Colonic mucosa (tissue), 4 donors: Measurements from ENCODE around the gene BRD8. TPM values are rescaled to one million over a fixed set of nuclear protein-coding genes. Genes with fewer than 3 reads are reported as not detected.
A peak's percentile ranks its signal among the peaks of the same experiment; 100 is the strongest.

Source experiments
- DNase-seq: peaks from one replicate; pipeline ENCODE4 v3.0.0-alpha.2; 2020
- H3K27ac ChIP-seq: fragments of 200-600 bp; one replicate; pipeline ENCODE4 v1.8.0; 2021
- H3K27me3 ChIP-seq: fragments of 200-600 bp; one replicate; pipeline ENCODE4 v1.8.0; 2021
- H3K36me3 ChIP-seq: fragments of 200-600 bp; one replicate; pipeline ENCODE4 v1.8.0; 2021
- H3K4me1 ChIP-seq: fragments of 200-600 bp; one replicate; pipeline ENCODE4 v1.8.0; 2021; ENCODE audit warnings: mild to moderate bottlenecking
- H3K4me3 ChIP-seq: fragments of 200-600 bp; one replicate; pipeline ENCODE4 v1.8.0; 2021
- H3K9ac ChIP-seq, 2 donors: one replicate each; pipeline ENCODE4 v1.7.0; 2013; ENCODE audit warnings: control low read depth in 2 of 2, low read depth in 2 of 2, low read length in 2 of 2
- H3K9me3 ChIP-seq: fragments of 200-600 bp; one replicate; pipeline ENCODE4 v1.8.0; 2021
- CTCF ChIP-seq: fragments of 200-600 bp; IDR thresholded peaks from one replicate; pipeline ENCODE4 v1.8.0; 2022; ENCODE audit warnings: antibody characterized with exemption, mild to moderate bottlenecking
- intact Hi-C: fragments of 100-400 bp; cut with DNase I; formaldehyde crosslinking; loops from one replicate; pipeline ENCODE4 v1.14.1; 2022
- total RNA-seq, 2 donors: library from RNA; stranded (reverse); fragmentation: NEBNext Ultra II Directional in 1 of 2; extraction: Animal tissue kit (Norgen Biotek cat#: 25700) in 1 of 2; gene quantifications; one replicate each; pipeline ENCODE4 v1.2.1, GENCODE V29; 2021
- donor health status: healthy.
- donor health status: DM: no; HTN: no; CAD: no.
- donor health status: DM: no; HTN: no; CAD: no.

The BRD8 gene
- total RNA-seq, 2 donors from 2014 or later = 32.5 to 65.9 TPM

GRCh38 chr5:138179277-138179857 is 937 bp upstream of the BRD8 start:
- peak; percentile 22 for DNase-seq
- peak overlapping the region; percentile 84 for H3K27ac ChIP-seq
- intact Hi-C loops = no loop called here

DNA sequence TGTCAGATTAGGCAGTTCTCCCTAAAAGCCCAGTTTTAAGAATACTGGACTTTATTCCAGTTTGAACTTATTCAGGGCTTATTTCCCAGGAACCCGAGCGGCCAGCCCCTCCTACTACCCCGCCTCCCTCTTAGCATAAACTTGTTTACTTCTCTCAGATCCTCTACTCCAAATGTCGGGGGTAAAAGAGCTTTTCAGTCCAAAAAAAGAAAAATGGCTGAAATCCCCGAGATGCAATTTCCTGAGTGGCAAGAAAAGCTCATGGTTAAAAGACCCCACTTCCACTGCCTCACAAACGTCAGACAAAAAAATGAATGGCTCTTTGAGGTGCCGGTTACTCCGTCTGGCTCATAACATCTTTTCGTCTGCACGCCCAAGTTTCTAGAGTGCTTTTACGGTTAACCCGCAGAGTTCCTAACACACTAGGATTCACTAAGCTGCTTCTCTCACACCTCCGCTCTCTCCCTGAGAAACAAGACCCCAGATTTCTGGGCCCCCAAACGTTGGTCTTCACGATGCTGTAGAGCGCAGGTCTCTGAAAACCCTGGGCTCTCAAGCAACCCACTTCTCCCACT is 402 bp downstream of the BRD8 start:
- Histone ChIP-seq H3K27ac (peak overlapping the region; percentile 84), H3K27me3 (no peaks in the 10 kb centered on the region), H3K4me3 (peak overlapping the region; percentile 91), H3K9ac (peak overlapping the region; percentile 60 to 93), H3K36me3 (no peaks in the 10 kb centered on the region), H3K4me1 (peaks cover 8% of the 10 kb centered on the region), H3K9me3 (no peaks in the 10 kb centered on the region)
- intact Hi-C loops = no loop called here
- no peak for TF ChIP-seq CTCF
- DNase-seq = peak; percentile 74

More at GRCh38 chr5:138179277-138179857, 937 bp upstream of the BRD8 start:
- Histone ChIP-seq H3K36me3 (no peaks in the 10 kb centered on the region), H3K27me3 (no peaks in the 10 kb centered on the region), H3K4me1 (peaks cover 8% of the 10 kb centered on the region), H3K4me3 (peak overlapping the region; percentile 91), H3K9me3 (no peaks in the 10 kb centered on the region), H3K9ac (peak overlapping the region in 1 of 2 donors; percentile 93)
- no peak for TF ChIP-seq CTCF

DNA sequence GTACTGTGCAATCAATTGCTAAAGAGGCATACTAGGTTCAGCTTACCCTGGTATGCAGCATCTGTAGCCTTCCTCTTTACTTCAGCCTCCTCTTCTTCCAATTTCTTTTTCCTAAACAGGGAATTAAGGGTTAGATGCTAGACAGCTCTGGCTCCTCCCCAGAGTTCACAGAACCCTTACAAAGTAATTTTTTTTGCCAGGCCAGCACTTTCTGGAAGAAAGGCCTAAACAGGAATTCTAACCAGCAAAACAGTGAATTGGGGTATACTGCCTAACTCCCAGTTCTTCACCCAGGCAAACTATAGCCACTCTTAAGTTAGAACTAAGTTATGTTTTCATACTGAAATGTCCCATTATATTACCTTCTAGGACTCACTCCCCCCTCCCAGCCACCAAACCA is 8.1 kb downstream of the BRD8 start:
- H3K36me3 ChIP-seq = peaks cover 31% of the 10 kb centered on the region

GRCh38 chr5:138169124-138169523 is 9.3 kb downstream of the BRD8 start:
- DNase-seq = no peak

More for the DNA sequence above, 8.1 kb downstream of the BRD8 start:
- DNase-seq = no peak
- H3K9ac ChIP-seq = no peak overlapping the region
- H3K4me1 ChIP-seq = no peaks in the 10 kb centered on the region
- H3K27me3 ChIP-seq = no peaks in the 10 kb centered on the region
- H3K4me3 ChIP-seq = no peak overlapping the region
- intact Hi-C loops = no loop called here
- no peak overlapping the region for H3K27ac ChIP-seq
- no peak for TF ChIP-seq CTCF
- H3K9me3 ChIP-seq = no peaks in the 10 kb centered on the region

DNA sequence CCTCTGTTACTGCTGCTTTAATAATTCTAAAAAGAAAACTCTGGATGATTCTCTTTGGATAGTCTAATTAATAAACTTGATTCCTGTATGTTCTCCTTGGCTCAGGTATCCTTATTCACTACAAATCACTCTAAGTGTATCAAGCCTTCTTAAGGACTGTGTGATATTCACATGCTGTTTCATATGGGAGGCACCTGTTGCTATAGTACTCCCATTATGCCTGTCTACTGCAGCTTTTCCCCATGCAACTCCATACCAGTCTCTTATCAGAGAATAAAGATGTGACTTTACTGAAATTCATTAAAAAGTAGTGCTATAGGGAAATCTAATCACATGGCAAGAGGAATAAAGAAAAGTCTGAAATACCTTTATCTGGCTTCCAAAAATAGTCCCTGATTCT is 14.7 kb downstream of the BRD8 start:
- no peaks in the 10 kb centered on the region for H3K9me3 ChIP-seq
- H3K4me1 ChIP-seq = no peaks in the 10 kb centered on the region
- no peak overlapping the region for H3K9ac ChIP-seq
- H3K4me3 ChIP-seq = no peak overlapping the region
- TF ChIP-seq CTCF = no peak
- peaks cover 39% of the 10 kb centered on the region for H3K36me3 ChIP-seq
- H3K27ac ChIP-seq = no peak overlapping the region
- no peak for DNase-seq
- intact Hi-C loops = no loop called here
- H3K27me3 ChIP-seq = no peaks in the 10 kb centered on the region

More at GRCh38 chr5:138169124-138169523, 9.3 kb downstream of the BRD8 start:
- no peaks in the 10 kb centered on the region for H3K4me1 ChIP-seq
- H3K27ac ChIP-seq = no peak overlapping the region
- no peak overlapping the region for H3K9ac ChIP-seq
- H3K36me3 ChIP-seq = peaks cover 31% of the 10 kb centered on the region
- no peaks in the 10 kb centered on the region for H3K9me3 ChIP-seq
- intact Hi-C loops = no loop called here
- no peak overlapping the region for H3K4me3 ChIP-seq
- H3K27me3 ChIP-seq = no peaks in the 10 kb centered on the region
- TF ChIP-seq CTCF = no peak
